ENCODE measurements around the gene RTN4R. TPM values are rescaled to one million over a fixed set of nuclear protein-coding genes. Genes with fewer than 3 reads are reported as not detected.
"Not testable (repeated sequence)": the region's sequence is repeated elsewhere in the genome, so short reads cannot be mapped to it uniquely, and the experiment has no call there.

The RTN4R gene
- total and polyA plus RNA-seq, 2 of the 4 experiments (the other 2 are of a cell fraction): 0.18 to 0.94 TPM

- H3K9me1 ChIP-seq (ENCODE audit: insufficient read depth, low read length); H3K9ac ChIP-seq (ENCODE audit: low read depth, low read length); dilution Hi-C loops (cut with HindIII; ENCODE audit: low sequenced_read_pairs, unreplicated experiment); H3K4ac ChIP-seq (ENCODE audit: low read depth, low read length); BruUV-seq (replicated peaks); H3K36me3 ChIP-seq (ENCODE audit: control insufficient read depth, insufficient read depth, low read length); H3K27me3 ChIP-seq (ENCODE audit: control insufficient read depth, insufficient read depth, low read length); CTCF ChIA-PET; H3K4me1 ChIP-seq (ENCODE audit: control insufficient read depth, insufficient read depth, low read length); H3K79me1 ChIP-seq (ENCODE audit: low read depth in 1 of 2, low read length in 2 of 2); H3K56ac ChIP-seq (ENCODE audit: extremely low read depth, insufficient read depth, low read length); POLR2A ChIA-PET (ENCODE audit: unreplicated experiment); H2BK5ac ChIP-seq (ENCODE audit: low read depth, low read length, poor library complexity, severe bottlenecking); H2BK15ac ChIP-seq (ENCODE audit: low read depth, low read length); H3K27ac ChIP-seq (ENCODE audit: insufficient read depth, low read length); H4K5ac ChIP-seq (ENCODE audit: low read depth, low read length); intact Hi-C loops (cut with micrococcal nuclease); H2AFZ ChIP-seq (replicated peaks; ENCODE audit: low read length, poor library complexity); H2AK9ac ChIP-seq (replicated peaks; ENCODE audit: low read depth, low read length, poor library complexity); ATAC-seq (ENCODE audit: low read depth); H3K9me3 ChIP-seq (ENCODE audit: control insufficient read depth, insufficient read depth, low read length); H2BK20ac ChIP-seq (ENCODE audit: low read depth, low read length); H4K20me1 ChIP-seq (ENCODE audit: insufficient read depth, low read length); H4K8ac ChIP-seq (ENCODE audit: low read depth in 2 of 2, low read length in 2 of 2); H3K4me3 ChIP-seq (ENCODE audit: insufficient read depth, low read depth, low read length); H3K23ac ChIP-seq (ENCODE audit: low read depth, low read length); DNase-seq; H2BK120ac ChIP-seq (ENCODE audit: low read depth, low read length); H3K18ac ChIP-seq (ENCODE audit: low read depth, low read length); H3K14ac ChIP-seq (replicated peaks; ENCODE audit: low read depth, low read length); H4K91ac ChIP-seq (ENCODE audit: insufficient read depth, low read depth, low read length); H2AK5ac ChIP-seq (ENCODE audit: low read depth, low read length); H3K4me2 ChIP-seq (ENCODE audit: low read depth, low read length): not testable (repeated sequence)
- in situ Hi-C loops (cut with MboI; ENCODE audit: low sequenced_read_pairs): loop anchor here (5.0 kb wide), 1 partner anchor 106 kb away; no protein-coding TSS in a partner anchor
- 60% methylated on average over 3 of the region's 18 CpGs; no CpG with 5 or more reads in 1 of the 2 experiments for WGBS, 2 experiments (ENCODE audit: extremely low coverage in 2 of 2, insufficient read length in 1 of 2)
These were observed 10.0 kb upstream of the RTN4R start for GRCh38 chr22:20277936-20278635.

Data from IMR-90 (cell line).